Sigmoid colon (tissue), 7 donors: ENCODE data around the gene COL11A1. TPM values are rescaled to one million over a fixed set of nuclear protein-coding genes. Genes with fewer than 3 reads are reported as not detected.
"Not testable (repeated sequence)": the region's sequence is repeated elsewhere in the genome, so short reads cannot be mapped to it uniquely, and the experiment has no call there.

Experiments
- DNase-seq: peaks from one replicate; pipeline ENCODE4 v3.0.0-alpha.2; 2019
- H3K27ac ChIP-seq, 4 donors: fragments of 200-600 bp; sonication (generic); one replicate each; pipeline ENCODE4 v1.5.1; 2016 to 2019; ENCODE audit warnings: mild to moderate bottlenecking in 1 of 4
- H3K27me3 ChIP-seq, 3 donors: fragments of 200-600 bp; sonication (generic); one replicate each; pipeline ENCODE4 v1.5.1; 2019; ENCODE audit warnings: mild to moderate bottlenecking in 1 of 3
- H3K36me3 ChIP-seq, 4 donors: fragments of 200-600 bp; sonication (generic); one replicate each; pipeline ENCODE4 v1.5.1; 2016 to 2019
- H3K4me1 ChIP-seq, 4 donors: fragments of 200-600 bp; sonication (generic); one replicate each; pipeline ENCODE4 v1.5.1; 2017 to 2019
- H3K4me3 ChIP-seq, 4 donors: fragments of 200-600 bp; sonication (generic); one replicate each; pipeline ENCODE4 v1.5.1; 2017 to 2019; ENCODE audit warnings: mild to moderate bottlenecking in 2 of 4, moderate library complexity in 1 of 4
- H3K9me3 ChIP-seq, 4 donors: fragments of 200-600 bp in 3 of 4; sonication (generic) in 3 of 4; one replicate each; pipeline versions ENCODE4 v1.5.1 to v1.6.1; 2013 to 2019
- CTCF ChIP-seq, 4 experiments: fragments of 450-650 bp in 3 of 4; fragments of 200-600 bp in 1 of 4; IDR thresholded peaks; one replicate each; pipeline ENCODE4 v1.5.1; 2016 to 2019; ENCODE audit warnings: antibody characterized with exemption in 4 of 4, mild to moderate bottlenecking in 3 of 4, moderate library complexity in 2 of 4
- EP300 ChIP-seq, 4 donors: sonication (generic); formaldehyde crosslinking; IDR thresholded peaks; one replicate each; pipeline ENCODE4 v1.6.1; 2017; ENCODE audit warnings: antibody characterized with exemption in 4 of 4
- POLR2A ChIP-seq, 2 donors: fragments of 450-650 bp; IDR thresholded peaks; one replicate each; pipeline ENCODE4 v1.6.1; 2016; ENCODE audit warnings: antibody characterized with exemption in 2 of 2, mild to moderate bottlenecking in 2 of 2, moderate library complexity in 2 of 2
- POLR2AphosphoS5 ChIP-seq, 4 donors: sonication (generic); formaldehyde crosslinking; IDR thresholded peaks; one replicate each; pipeline ENCODE4 v1.6.1; 2017; ENCODE audit warnings: antibody characterized with exemption in 4 of 4
- WGBS, 2 donors: extraction: QIAGEN DNeasy Blood & Tissue Kit; methylation state at CpG; one replicate each; pipeline ENCODE4 v1.1.7; 2013; 5-methylcytosine and 5-hydroxymethylcytosine counted together
- intact Hi-C: fragments of 100-400 bp; cut with DNase I; formaldehyde crosslinking; loops from one replicate; pipeline ENCODE4 v1.15.1; 2023
- polyA plus RNA-seq, 3 donors: library from polyadenylated mRNA; stranded (reverse); fragments of 200-250 nt; gene quantifications; one replicate each; pipeline ENCODE4 v1.2.3, GENCODE V29; 2013
- total RNA-seq, 4 donors: library from RNA; depleted of rRNA; stranded (reverse); fragments of >200 nt; gene quantifications; one replicate each; pipeline ENCODE4 v1.1.0, GENCODE V29; 2016
- donor health status: healthy with polysubstance abuse.
- donor health status: Bipolar disorder and iron deficiency.
- donor health status: healthy.

COL11A1 gene
- total and polyA plus RNA-seq, 7 donors: 0.36 to 1.4 (median 0.99) TPM; not detected in 2

GRCh38 chr1:102834688-102835320 is 273.5 kb downstream of the COL11A1 start:
- Histone ChIP-seq H3K27me3 (no peaks in the 10 kb centered on the region), H3K36me3 (no peaks in the 10 kb centered on the region), H3K4me3 (no peak overlapping the region), H3K9me3 (no peaks in the 10 kb centered on the region), H3K27ac (no peak overlapping the region), H3K4me1 (no peaks in the 10 kb centered on the region)
- 70 to 94% methylated on average over 1 of the region's 1 CpG for WGBS, 2 donors
- DNase-seq: no peak
- TF ChIP-seq POLR2AphosphoS5 (IDR thresholded peaks at IDR 0.05) (no peak), EP300 (IDR thresholded peaks at IDR 0.05) (no peak), POLR2A (IDR thresholded peaks at IDR 0.05) (no peak), CTCF (IDR thresholded peaks at IDR 0.05) (no peak)
- intact Hi-C loops: no loop called here

- intact Hi-C loops: no loop called here
- no peaks in the 10 kb centered on the region for H3K36me3 ChIP-seq
Measured at GRCh38 chr1:102833151-102833550, 275.2 kb downstream of the COL11A1 start.

GRCh38 chr1:102826706-102827105 is 281.6 kb downstream of the COL11A1 start:
- WGBS, 2 donors: 81 to 84% methylated on average over 9 of the region's 9 CpGs
- H3K4me3 ChIP-seq, DNase-seq, H3K4me1 ChIP-seq, H3K27ac ChIP-seq, H3K27me3 ChIP-seq, H3K9me3 ChIP-seq, H3K36me3 ChIP-seq, intact Hi-C loops: not testable (repeated sequence)

More at GRCh38 chr1:102833151-102833550, 275.2 kb downstream of the COL11A1 start:
- Histone ChIP-seq H3K4me1 (no peaks in the 10 kb centered on the region), H3K4me3 (no peak overlapping the region), H3K9me3 (no peaks in the 10 kb centered on the region), H3K27ac (no peak overlapping the region), H3K27me3 (no peaks in the 10 kb centered on the region)
- no peak for DNase-seq
- WGBS, 2 donors: 74 to 89% methylated on average over 2 of the region's 2 CpGs
- TF ChIP-seq POLR2A (IDR thresholded peaks at IDR 0.05) (no peak), CTCF (IDR thresholded peaks at IDR 0.05) (no peak), EP300 (IDR thresholded peaks at IDR 0.05) (no peak), POLR2AphosphoS5 (IDR thresholded peaks at IDR 0.05) (no peak)
